Germinal center (tissue), 1 donor: Measurements from ENCODE around the gene MRPL39.

Source experiments
- DNase-seq: peaks from one replicate; pipeline ENCODE4 v3.0.0; 2012; ENCODE audit warnings: mixed read lengths, low spot score

MRPL39 gene

GRCh38 chr21:25614441-25614840, 7.2 kb upstream of the MRPL39 start:
- no peak for DNase-seq

GRCh38 chr21:25608044-25608737, 910 bp upstream of the MRPL39 start:
- DNase-seq, result peak; percentile 78

GRCh38 chr21:25589887-25590286, 17.4 kb downstream of the MRPL39 start:
- no peak for DNase-seq

- DNase-seq, result no peak
These were observed 20.5 kb downstream of the MRPL39 start for GRCh38 chr21:25586791-25587190.

- no peak for DNase-seq
These were observed 21.0 kb downstream of the MRPL39 start for GRCh38 chr21:25586326-25586725.

- no peak for DNase-seq
These were observed 22.2 kb downstream of the MRPL39 start for GRCh38 chr21:25584833-25585676.

- DNase-seq, result no peak
These were observed 23.7 kb downstream of the MRPL39 start for GRCh38 chr21:25583370-25584130.

- no peak for DNase-seq
These were observed 24.4 kb downstream of the MRPL39 start for GRCh38 chr21:25582888-25583287.

GRCh38 chr21:25582164-25582790, 25.0 kb downstream of the MRPL39 start:
- DNase-seq, result no peak

- no peak for DNase-seq
These were observed 25.7 kb downstream of the MRPL39 start for GRCh38 chr21:25581582-25581981.

- DNase-seq, result no peak
These were observed 26.4 kb downstream of the MRPL39 start for GRCh38 chr21:25580912-25581260.

GRCh38 chr21:25579226-25580013, 27.9 kb downstream of the MRPL39 start:
- DNase-seq, result no peak

GRCh38 chr21:25578056-25578961, 29.0 kb downstream of the MRPL39 start:
- no peak for DNase-seq

GRCh38 chr21:25577424-25578055, 29.7 kb downstream of the MRPL39 start:
- no peak for DNase-seq

GRCh38 chr21:25573409-25574206, 33.7 kb downstream of the MRPL39 start:
- DNase-seq, result no peak

- peak; percentile 20 for DNase-seq
These were observed 34.4 kb downstream of the MRPL39 start for GRCh38 chr21:25572861-25573310.

- DNase-seq, result no peak
These were observed 35.6 kb downstream of the MRPL39 start for GRCh38 chr21:25571726-25572121.

- no peak for DNase-seq
These were observed 37.6 kb downstream of the MRPL39 start for GRCh38 chr21:25569711-25570110.

GRCh38 chr21:25569084-25569483, 38.2 kb downstream of the MRPL39 start:
- DNase-seq, result no peak
